IMR-90 (cell line): Measurements from ENCODE around the gene IGHMBP2. TPM values are rescaled to one million over a fixed set of nuclear protein-coding genes. Genes with fewer than 3 reads are reported as not detected.

ENCODE experiments used
- ATAC-seq: fragments of 200-7000 bp; cut with Tn5 transposase; 2 replicates; pipeline ENCODE4 v1.9.1; 2020; ENCODE audit warnings: low read depth, mild to moderate bottlenecking, moderate library complexity
- BruUV-seq: library from RNA; stranded (reverse); fragments of 400-500 nt; replicated peaks from 2 replicates; lab custom pipeline; 2021; lab: Mats Ljungman, UMichigan
- CTCF ChIA-PET: fragments of 300-600 bp; formaldehyde crosslinking; extraction: SDS; loops from one replicate; lab custom pipeline; 2021; ENCODE audit warnings: antibody characterized with exemption; lab: Yijun Ruan, JAX
- POLR2A ChIA-PET: fragments of 300-600 bp; sonication (Branson Sonifier 250); formaldehyde crosslinking; loops from one replicate; lab custom pipeline; 2022; ENCODE audit warnings: antibody characterized with exemption; ENCODE audit not compliant: unreplicated experiment; lab: Charles Lee
- DNase-seq: peaks from one replicate; pipeline ENCODE4 v3.0.0; 2013
- H2AFZ ChIP-seq: replicated peaks from 2 replicates; pipeline ENCODE3; 2013; ENCODE audit warnings: low read length, mild to moderate bottlenecking; ENCODE audit not compliant: poor library complexity
- H2AK5ac ChIP-seq: 2 replicates; pipeline ENCODE4 v1.6.1; 2013; ENCODE audit warnings: low read depth, low read length, inconsistent platforms
- H2AK9ac ChIP-seq: replicated peaks from 2 replicates; pipeline ENCODE3; 2013; ENCODE audit warnings: mild to moderate bottlenecking, low read depth, low read length, moderate library complexity; ENCODE audit not compliant: poor library complexity
- H2BK120ac ChIP-seq: 2 replicates; pipeline ENCODE4 v1.6.1; 2013; ENCODE audit warnings: low read depth, low read length, inconsistent platforms
- H2BK15ac ChIP-seq: 3 replicates; pipeline ENCODE4 v1.6.1; 2013; ENCODE audit warnings: low read depth, low read length, inconsistent platforms
- H2BK20ac ChIP-seq: 2 replicates; pipeline ENCODE4 v1.6.1; 2013; ENCODE audit warnings: low read depth, mild to moderate bottlenecking, inconsistent platforms, low read length, moderate library complexity
- H2BK5ac ChIP-seq: 2 replicates; pipeline ENCODE4 v1.6.1; 2013; ENCODE audit warnings: mild to moderate bottlenecking, low read depth, low read length, inconsistent platforms; ENCODE audit not compliant: poor library complexity, severe bottlenecking
- H3K14ac ChIP-seq: replicated peaks from 2 replicates; pipeline ENCODE4 v1.6.1; 2013; ENCODE audit warnings: low read depth, low read length, inconsistent platforms
- H3K18ac ChIP-seq: 2 replicates; pipeline ENCODE4 v1.6.1; 2013; ENCODE audit warnings: low read depth, low read length, control low read depth
- H3K23ac ChIP-seq: 2 replicates; pipeline ENCODE4 v1.6.1; 2013; ENCODE audit warnings: low read depth, low read length, inconsistent platforms
- H3K27ac ChIP-seq: 2 replicates; pipeline ENCODE4 v1.5.1; 2013; ENCODE audit warnings: mild to moderate bottlenecking, control low read depth, low read length; ENCODE audit not compliant: insufficient read depth
- H3K27me3 ChIP-seq: 2 replicates; pipeline ENCODE4 v1.6.1; 2013; ENCODE audit warnings: low read length; ENCODE audit not compliant: control insufficient read depth, insufficient read depth
- H3K36me3 ChIP-seq: 2 replicates; pipeline ENCODE4 v1.6.1; 2013; ENCODE audit warnings: low read length, mixed read lengths; ENCODE audit not compliant: control insufficient read depth, insufficient read depth
- H3K4ac ChIP-seq: 2 replicates; pipeline ENCODE4 v1.6.1; 2013; ENCODE audit warnings: low read depth, low read length, inconsistent platforms
- H3K4me1 ChIP-seq: 2 replicates; pipeline ENCODE4 v1.6.1; 2013; ENCODE audit warnings: low read length, mixed read lengths; ENCODE audit not compliant: control insufficient read depth, insufficient read depth
- H3K4me2 ChIP-seq: 2 replicates; pipeline ENCODE4 v1.6.1; 2013; ENCODE audit warnings: low read depth, mild to moderate bottlenecking, control low read depth, low read length, moderate library complexity
- H3K4me3 ChIP-seq: 2 replicates; pipeline ENCODE4 v1.5.1; 2013; ENCODE audit warnings: low read depth, mild to moderate bottlenecking, control low read depth, low read length, moderate library complexity; ENCODE audit not compliant: insufficient read depth
- H3K56ac ChIP-seq: 2 replicates; pipeline ENCODE4 v1.6.1; 2013; ENCODE audit warnings: low read length, inconsistent platforms; ENCODE audit not compliant: insufficient read depth; ENCODE audit errors: extremely low read depth
- H3K79me1 ChIP-seq, 2 experiments: 2 replicates each; pipeline ENCODE4 v1.6.1; 2013; ENCODE audit warnings: low read length in 2 of 2, inconsistent platforms in 1 of 2, low read depth in 1 of 2
- H3K9ac ChIP-seq: 2 replicates; pipeline ENCODE4 v1.6.1; 2013; ENCODE audit warnings: low read depth, low read length, control low read depth
- H3K9me1 ChIP-seq: 2 replicates; pipeline ENCODE4 v1.6.1; 2013; ENCODE audit warnings: low read length, inconsistent platforms; ENCODE audit not compliant: insufficient read depth
- H3K9me3 ChIP-seq: 2 replicates; pipeline ENCODE4 v1.6.1; 2013; ENCODE audit warnings: low read length; ENCODE audit not compliant: control insufficient read depth, insufficient read depth
- H4K20me1 ChIP-seq: 2 replicates; pipeline ENCODE4 v1.6.1; 2013; ENCODE audit warnings: low read length, inconsistent platforms; ENCODE audit not compliant: insufficient read depth
- H4K5ac ChIP-seq: 2 replicates; pipeline ENCODE4 v1.6.1; 2013; ENCODE audit warnings: mild to moderate bottlenecking, low read depth, low read length, control low read depth
- H4K8ac ChIP-seq, 2 experiments: 2 replicates each; pipeline ENCODE4 v1.6.1; 2013; ENCODE audit warnings: low read depth in 2 of 2, low read length in 2 of 2, control low read depth in 1 of 2, inconsistent platforms in 1 of 2
- H4K91ac ChIP-seq: 2 replicates; pipeline ENCODE4 v1.6.1; 2013; ENCODE audit warnings: low read depth, low read length, inconsistent platforms; ENCODE audit not compliant: insufficient read depth
- BHLHE40 ChIP-seq: fragments of 150-350 bp; IDR thresholded peaks from 2 replicates; pipeline ENCODE4 v1.6.1; 2016; ENCODE audit warnings: mild to moderate bottlenecking, low read depth, low read length
- CTCF ChIP-seq: conservative IDR thresholded peaks from 2 replicates; pipeline ENCODE4 v1.5.1; 2012; ENCODE audit warnings: mild to moderate bottlenecking, low read depth, low read length, improper control_type of control experiment
- ELK1 ChIP-seq: fragments of 150-350 bp; IDR thresholded peaks from 2 replicates; pipeline ENCODE4 v1.6.1; 2016; ENCODE audit warnings: low read depth, mild to moderate bottlenecking, low read length, moderate library complexity, borderline replicate concordance
- MAFK ChIP-seq: IDR thresholded peaks from 2 replicates; pipeline ENCODE4 v1.6.1; 2012; ENCODE audit warnings: low read depth, low read length, improper control_type of control experiment
- MXI1 ChIP-seq: IDR thresholded peaks from 2 replicates; pipeline ENCODE4 v1.6.1; 2012; ENCODE audit warnings: low read depth, mild to moderate bottlenecking, low read length, moderate library complexity, borderline replicate concordance
- NFE2L2 ChIP-seq: fragments of 150-350 bp; IDR thresholded peaks from 2 replicates; pipeline ENCODE4 v1.6.1; 2016; ENCODE audit warnings: low read depth, mild to moderate bottlenecking, low read length
- POLR2A ChIP-seq: IDR thresholded peaks from 2 replicates; pipeline ENCODE4 v1.6.1; 2012; ENCODE audit warnings: mild to moderate bottlenecking, low read depth, low read length
- RAD21 ChIP-seq: IDR thresholded peaks from 2 replicates; pipeline ENCODE4 v1.6.1; 2012; ENCODE audit warnings: low read length, improper control_type of control experiment
- RCOR1 ChIP-seq: IDR thresholded peaks from 2 replicates; pipeline ENCODE4 v1.6.1; 2012; ENCODE audit warnings: mild to moderate bottlenecking, low read length, improper control_type of control experiment; ENCODE audit not compliant: insufficient replicate concordance
- RFX5 ChIP-seq: IDR thresholded peaks from 2 replicates; pipeline ENCODE4 v1.8.0; 2012; ENCODE audit warnings: low read depth, mild to moderate bottlenecking, low read length, moderate library complexity
- SMC3 ChIP-seq: fragments of 150-350 bp; IDR thresholded peaks from 2 replicates; pipeline ENCODE4 v1.6.1; 2016; ENCODE audit warnings: low read depth, mild to moderate bottlenecking, antibody characterized with exemption, low read length, moderate library complexity
- USF2 ChIP-seq: fragments of 150-350 bp; IDR thresholded peaks from 2 replicates; pipeline ENCODE4 v1.6.1; 2017; ENCODE audit warnings: mild to moderate bottlenecking, antibody characterized with exemption, low read length, low read depth
- WGBS, 2 experiments: methylation state at CpG; one replicate each; pipeline versions ENCODE4 v1.1.5 to v1.1.7; 2013; ENCODE audit warnings: missing lambda C conversion rate in 2 of 2; ENCODE audit not compliant: insufficient read length in 1 of 2; ENCODE audit errors: extremely low coverage in 2 of 2; 5-methylcytosine and 5-hydroxymethylcytosine counted together
- dilution Hi-C: fragments of 300-500 bp; cut with HindIII; formaldehyde crosslinking; loops from one replicate; pipeline ENCODE4 v1.14.3; 2018; ENCODE audit warnings: low sequenced_read_pairs; ENCODE audit not compliant: unreplicated experiment
- in situ Hi-C: fragments of 300-500 bp; cut with MboI; formaldehyde crosslinking; loops from 3 replicates; pipeline ENCODE4 v1.14.3; 2019; ENCODE audit warnings: low sequenced_read_pairs, inconsistent platforms, mixed read lengths
- intact Hi-C: fragments of 100-400 bp; cut with micrococcal nuclease; formaldehyde crosslinking; loops from 2 replicates; pipeline ENCODE4 v1.10.0; 2022
- polyA plus RNA-seq, 3 experiments: library from polyadenylated mRNA; depleted of rRNA; stranded (reverse); fragments of >200 nt; gene quantifications; 2 replicates each; pipeline ENCODE4 v1.2.3, GENCODE V29; 2012; ENCODE audit warnings: low replicate concordance in 1 of 3
- total RNA-seq: library from RNA; depleted of rRNA; stranded (reverse); fragments of >200 nt; gene quantifications from 2 replicates; pipeline ENCODE4 v1.2.3, GENCODE V29; 2012

Gene IGHMBP2
- total and polyA plus RNA-seq, 2 of the 4 experiments (the other 2 are of a cell fraction) = 4.5 to 11.1 TPM

GRCh38 chr11:68859123-68859522 is 44.6 kb upstream of the IGHMBP2 start:
- in situ Hi-C loops = no loop called here
- H3K79me1 ChIP-seq = no peaks in the 10 kb centered on the region
- dilution Hi-C loops = no loop called here
- WGBS, 2 experiments = no CpG with 5 or more reads among the region's 8 CpGs
- no peak overlapping the region for H3K56ac ChIP-seq
- no peak overlapping the region for H2AK5ac ChIP-seq
- H4K91ac ChIP-seq = no peak overlapping the region
- H3K9ac ChIP-seq = no peak overlapping the region
- no peak for DNase-seq
- peaks cover 6% of the 10 kb centered on the region for H3K27me3 ChIP-seq
- ChIA-PET POLR2A (no interaction called here), CTCF (no interaction called here)
- H3K18ac ChIP-seq = no peak overlapping the region
- peaks cover 2% of the 10 kb centered on the region; the same call in 1 of the 2 replicates for H3K4me1 ChIP-seq
- no peak overlapping the region for H2AFZ ChIP-seq
- no peak overlapping the region for H4K8ac ChIP-seq
- no peaks in the 10 kb centered on the region for H3K36me3 ChIP-seq
- no TSS peak for BruUV-seq
- no peak overlapping the region for H3K4me2 ChIP-seq
- H2BK5ac ChIP-seq = no peak overlapping the region
- no peaks in the 10 kb centered on the region for H3K9me1 ChIP-seq
- H3K9me3 ChIP-seq = peaks cover 6% of the 10 kb centered on the region
- H3K27ac ChIP-seq = no peak overlapping the region
- H2BK15ac ChIP-seq = no peak overlapping the region
- no peak overlapping the region for H2AK9ac ChIP-seq
- TF ChIP-seq RAD21 = no peak
- no peak for TF ChIP-seq POLR2A
- TF ChIP-seq SMC3 = no peak
- no peak for TF ChIP-seq RFX5
- TF ChIP-seq ELK1 = no peak
- no peak for TF ChIP-seq MAFK
- no peak for TF ChIP-seq MXI1
- no peak for TF ChIP-seq RCOR1
- TF ChIP-seq USF2 = no peak
- TF ChIP-seq CTCF = no peak
- no peak for TF ChIP-seq BHLHE40
- no peak for TF ChIP-seq NFE2L2
- no peak overlapping the region for H3K14ac ChIP-seq
- intact Hi-C loops = no loop called here
- no peak overlapping the region for H3K4me3 ChIP-seq
- no peak overlapping the region for H3K23ac ChIP-seq
- H2BK120ac ChIP-seq = no peak overlapping the region
- no peak overlapping the region for H4K5ac ChIP-seq
- no peak overlapping the region for H3K4ac ChIP-seq
- no peaks in the 10 kb centered on the region for H4K20me1 ChIP-seq
- H2BK20ac ChIP-seq = no peak overlapping the region
- no peak for ATAC-seq
